Erythroblast (primary cell): ENCODE results near the gene PRPH.
"Not testable (repeated sequence)": the region's sequence is repeated elsewhere in the genome, so short reads cannot be mapped to it uniquely, and the experiment has no call there.

Source experiments
- DNase-seq, 2 experiments: peaks; one replicate each; lab custom pipeline; 2025; lab: John Stamatoyannopoulos, UW
- GATA1 ChIP-seq: IDR thresholded peaks from 2 replicates; pipeline ENCODE4 v1.6.1; 2011; ENCODE audit warnings: low read depth, mild to moderate bottlenecking, control low read depth, low read length, moderate library complexity
- POLR2A ChIP-seq: IDR thresholded peaks from 2 replicates; pipeline ENCODE4 v1.6.1; 2011; ENCODE audit warnings: mild to moderate bottlenecking, low read length

Gene PRPH

DNA sequence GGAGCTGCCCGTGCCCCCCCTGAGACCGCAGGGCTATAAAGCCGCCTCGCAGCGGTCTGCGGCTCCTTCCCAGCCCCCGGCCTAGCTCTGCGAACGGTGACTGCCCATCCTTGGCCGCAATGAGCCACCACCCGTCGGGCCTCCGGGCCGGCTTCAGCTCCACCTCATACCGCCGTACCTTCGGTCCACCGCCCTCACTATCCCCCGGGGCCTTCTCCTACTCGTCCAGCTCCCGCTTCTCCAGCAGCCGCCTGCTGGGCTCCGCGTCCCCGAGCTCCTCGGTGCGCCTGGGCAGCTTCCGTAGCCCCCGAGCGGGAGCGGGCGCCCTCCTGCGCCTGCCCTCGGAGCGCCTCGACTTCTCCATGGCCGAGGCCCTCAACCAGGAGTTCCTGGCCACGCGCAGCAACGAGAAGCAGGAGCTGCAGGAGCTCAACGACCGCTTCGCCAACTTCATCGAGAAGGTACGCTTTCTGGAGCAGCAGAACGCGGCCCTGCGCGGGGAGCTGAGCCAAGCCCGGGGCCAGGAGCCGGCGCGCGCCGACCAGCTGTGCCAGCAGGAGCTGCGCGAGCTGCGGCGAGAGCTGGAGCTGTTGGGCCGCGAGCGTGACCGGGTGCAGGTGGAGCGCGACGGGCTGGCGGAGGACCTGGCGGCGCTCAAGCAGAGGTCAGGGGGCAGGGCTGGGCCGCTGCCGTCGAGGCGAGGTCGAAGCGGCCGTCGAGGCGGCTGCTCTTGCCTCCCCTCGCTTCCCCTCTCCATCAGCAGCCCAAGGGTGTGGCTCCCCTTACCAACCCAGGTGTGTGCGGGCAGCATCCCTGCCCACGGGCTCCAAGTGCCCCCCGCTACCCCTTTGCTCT is at the start of gene PRPH:
PRPH (plus strand) TSS at position 66 of the 855 bp plus-strand sequence; CDS start at position 120, 54 bp downstream.
- no peak for DNase-seq
- TF ChIP-seq POLR2A (no peak), GATA1 (no peak)

DNA sequence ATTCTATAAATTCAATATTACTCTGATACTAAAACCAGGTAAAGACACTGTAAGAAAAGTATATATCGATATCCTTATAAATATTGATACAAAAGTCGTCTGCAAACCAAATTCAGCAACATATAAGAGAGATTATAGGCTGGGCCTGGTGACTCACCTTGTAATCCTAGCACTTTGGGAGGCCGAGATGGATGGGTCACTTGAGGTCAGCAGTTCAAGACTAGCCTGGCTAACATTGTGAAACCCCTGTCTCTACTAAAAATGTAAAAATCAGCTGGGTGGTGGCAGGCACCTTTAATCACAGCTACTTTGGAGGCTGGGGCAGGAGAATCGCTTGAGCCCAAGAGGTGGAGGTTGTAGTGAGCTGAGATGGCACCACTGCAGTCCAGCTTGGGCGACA is 43.6 kb upstream of the PRPH start:
- DNase-seq: no peak
- TF ChIP-seq GATA1 (no peak), POLR2A (no peak)

DNA sequence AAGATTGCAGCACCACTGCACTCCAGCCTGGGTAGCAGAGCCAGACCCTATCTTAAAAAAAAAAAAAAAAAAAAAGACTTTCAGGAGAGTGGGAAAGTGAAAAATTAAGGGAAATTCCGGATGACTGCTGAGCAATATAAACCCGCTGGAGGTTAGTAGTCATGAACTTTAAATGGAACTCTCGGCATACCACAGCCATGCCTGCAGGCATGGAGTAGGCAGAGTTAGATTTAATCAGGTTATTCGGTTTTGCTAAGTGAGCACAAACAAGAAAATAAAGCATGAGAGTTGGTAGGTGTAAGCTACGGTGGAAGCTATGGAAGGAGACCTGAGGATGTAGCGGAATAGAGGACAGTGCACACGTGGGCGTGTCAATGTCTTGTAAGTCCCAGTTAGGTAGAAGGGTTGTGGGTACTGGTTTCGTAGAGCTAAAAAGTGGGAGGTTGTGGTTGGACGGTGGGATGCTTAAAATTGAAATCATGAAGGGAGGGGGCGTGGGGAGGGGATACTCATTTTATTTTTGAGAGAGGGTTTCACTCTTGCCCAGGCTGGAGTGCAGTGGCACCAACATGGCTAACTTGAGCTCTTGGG is 41.8 kb upstream of the PRPH start:
- DNase-seq: no peak

DNA sequence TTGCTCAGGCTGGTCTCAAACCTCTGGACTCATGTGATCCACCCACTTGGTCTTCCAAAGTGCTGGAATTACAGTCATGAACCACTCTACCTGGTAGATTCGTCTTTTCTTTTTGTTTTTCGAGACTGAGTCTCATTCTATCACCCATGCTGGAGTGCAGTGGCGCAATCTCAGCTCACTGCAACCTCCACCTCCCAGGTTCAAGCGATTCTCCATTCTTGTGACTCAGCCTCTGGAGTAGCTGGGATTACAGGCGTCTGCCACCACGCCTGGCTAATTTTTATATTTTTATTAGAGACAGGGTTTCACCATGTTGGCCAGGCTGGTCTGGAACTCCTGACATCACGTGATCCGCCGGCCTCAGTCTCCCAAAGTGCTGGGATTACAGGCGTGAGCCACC is 39.5 kb upstream of the PRPH start:
- not testable (repeated sequence) for DNase-seq

More for the DNA sequence above, 41.8 kb upstream of the PRPH start:
- TF ChIP-seq POLR2A (no peak), GATA1 (no peak)

DNA sequence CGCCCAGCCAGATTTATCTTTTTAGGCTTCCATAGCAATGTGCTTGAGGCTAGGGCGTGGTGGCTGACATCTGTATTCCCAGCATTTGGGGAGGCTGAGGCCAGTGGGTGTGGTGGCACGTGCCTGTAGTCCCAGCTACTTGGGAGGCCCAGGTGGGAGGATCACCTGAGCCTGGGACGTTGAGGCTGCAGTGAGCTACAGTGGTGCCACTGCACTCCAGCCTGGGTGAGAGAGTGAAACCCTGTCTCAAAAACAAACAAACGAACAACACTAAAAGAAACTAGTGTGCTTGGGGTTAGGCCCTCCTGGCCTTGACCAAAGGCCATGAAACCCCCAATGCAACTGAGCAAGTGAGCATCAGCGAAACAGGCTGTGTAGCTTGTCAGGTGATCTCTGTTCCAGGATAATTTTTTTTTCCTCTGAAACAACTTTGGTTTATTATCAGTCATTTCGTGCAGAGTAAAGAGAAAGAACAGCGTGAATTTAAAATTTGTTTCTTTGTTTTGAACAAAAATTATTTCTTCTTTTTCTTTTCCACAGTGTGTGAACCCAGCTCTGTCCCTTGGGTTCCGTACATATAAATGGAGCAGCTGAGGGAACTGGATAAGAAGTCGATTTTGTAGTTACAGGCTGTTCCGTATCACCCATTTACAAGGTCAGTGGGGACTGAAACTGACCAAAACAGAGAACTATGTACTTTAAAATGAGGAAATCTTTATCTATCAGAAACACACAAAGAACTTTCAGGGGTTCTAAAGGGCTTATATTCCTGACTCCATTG is 38.9 kb upstream of the PRPH start:
- no peak for DNase-seq
- TF ChIP-seq POLR2A (no peak), GATA1 (no peak)

DNA sequence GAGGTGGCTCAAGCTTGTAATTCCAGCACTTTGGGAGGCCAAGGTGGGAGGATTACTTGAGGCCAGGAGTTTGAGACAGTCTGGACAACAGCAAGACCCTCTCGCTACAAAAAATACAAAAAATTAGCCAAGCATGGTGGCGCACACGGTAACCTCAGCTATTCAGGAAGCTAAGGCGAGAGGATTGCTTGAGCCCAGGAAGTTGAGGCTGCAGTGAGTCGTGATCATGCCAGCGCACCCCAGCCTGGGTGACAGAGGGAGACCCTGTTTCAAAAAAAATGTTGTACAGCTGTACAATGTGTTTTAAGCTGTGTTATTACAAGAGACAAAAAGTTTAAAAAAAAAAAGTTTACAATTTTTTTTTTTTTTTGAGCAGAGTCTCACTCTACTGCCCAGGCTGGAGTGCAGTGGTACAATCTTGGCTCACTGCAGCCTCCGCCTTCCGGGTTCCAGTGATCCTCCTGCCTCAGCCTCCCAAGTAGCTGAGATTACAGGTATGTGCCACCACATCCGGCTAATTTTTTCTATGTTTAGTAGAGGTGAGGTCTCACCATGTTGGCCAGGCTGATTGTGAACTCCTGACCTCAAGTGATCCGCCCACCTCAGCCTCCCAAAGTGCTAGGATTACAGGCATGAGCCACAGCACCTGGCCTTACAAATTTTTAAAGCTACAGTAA is 37.3 kb upstream of the PRPH start:
- not testable (repeated sequence) for DNase-seq

DNA sequence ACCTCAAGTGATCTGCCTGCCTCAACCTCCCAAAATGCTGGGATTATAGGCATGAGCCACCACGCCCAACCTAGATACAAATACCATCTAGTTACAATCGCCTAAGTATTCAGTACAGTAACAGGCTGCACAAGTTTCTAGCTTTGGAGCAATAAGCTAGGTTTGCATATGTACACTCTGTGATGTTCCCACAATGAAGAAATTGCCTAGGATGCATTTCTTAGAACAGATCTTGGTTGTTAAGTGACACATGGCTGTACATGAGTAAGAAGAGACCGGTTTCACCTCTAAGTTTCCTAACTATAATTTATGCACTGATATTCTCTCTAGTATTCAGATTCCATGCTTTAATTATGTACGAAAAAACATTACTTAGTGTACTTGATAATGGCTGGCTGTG is 35.5 kb upstream of the PRPH start:
- no peak for TF ChIP-seq GATA1
- no peak for TF ChIP-seq POLR2A
- no peak for DNase-seq

DNA sequence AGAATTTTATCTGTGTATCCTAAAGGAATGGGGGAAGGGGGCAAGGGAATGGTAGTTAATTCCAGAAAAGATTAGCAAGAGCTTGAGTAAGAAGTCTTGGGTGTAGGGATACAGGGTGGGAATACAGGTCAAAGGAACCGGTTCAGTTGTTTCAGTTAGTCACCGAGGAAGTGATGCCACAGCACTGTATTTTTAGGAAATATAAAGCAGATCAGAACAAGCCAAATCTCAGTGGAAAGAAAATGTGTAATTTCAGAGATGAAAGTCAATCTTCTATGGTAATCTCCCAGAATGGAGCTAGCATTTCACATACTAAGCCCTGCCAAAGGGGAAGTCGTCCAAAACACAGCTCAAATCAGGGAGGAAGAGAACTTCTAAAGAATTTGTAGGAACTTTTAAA is 34.8 kb upstream of the PRPH start:
- TF ChIP-seq POLR2A (no peak), GATA1 (no peak)
- DNase-seq: no peak

DNA sequence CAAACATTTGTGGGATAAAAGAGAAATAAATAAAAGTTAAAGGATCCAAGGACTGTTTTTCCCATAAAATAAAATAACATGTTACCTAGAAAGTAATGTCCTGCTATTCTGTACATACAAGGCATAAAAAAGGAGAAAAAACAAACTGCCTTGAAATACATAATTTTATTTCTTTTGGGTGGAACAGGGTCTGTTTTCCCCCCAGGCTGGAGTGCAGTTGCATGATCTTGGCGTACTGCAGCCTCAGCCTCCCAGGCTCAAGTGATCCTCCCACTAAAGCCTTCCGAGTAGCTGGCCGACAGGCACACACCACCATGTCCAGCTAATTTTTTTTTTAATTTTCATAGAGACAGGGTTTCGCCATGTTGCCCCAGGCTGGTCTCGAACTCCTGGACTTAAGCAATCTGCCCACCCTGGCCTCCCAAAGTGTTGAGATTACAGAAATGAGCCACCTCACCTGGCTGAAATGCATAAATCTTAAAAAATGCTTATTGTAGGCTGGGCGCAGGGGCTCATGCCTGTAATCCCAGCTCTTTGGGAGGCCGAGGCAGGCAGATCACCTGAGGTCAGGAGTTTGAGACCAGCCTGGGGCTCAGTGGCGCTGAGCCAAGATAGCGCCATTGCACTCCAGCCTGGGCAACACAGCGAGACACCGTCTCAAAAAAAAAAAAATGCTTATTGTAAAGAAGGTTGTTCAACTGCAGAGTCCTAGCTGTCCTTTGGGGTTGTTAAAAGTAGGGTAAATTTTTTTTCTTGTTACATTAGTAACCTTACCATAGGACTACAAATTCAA is 34.2 kb upstream of the PRPH start:
- TF ChIP-seq POLR2A (no peak), GATA1 (no peak)
- no peak for DNase-seq

DNA sequence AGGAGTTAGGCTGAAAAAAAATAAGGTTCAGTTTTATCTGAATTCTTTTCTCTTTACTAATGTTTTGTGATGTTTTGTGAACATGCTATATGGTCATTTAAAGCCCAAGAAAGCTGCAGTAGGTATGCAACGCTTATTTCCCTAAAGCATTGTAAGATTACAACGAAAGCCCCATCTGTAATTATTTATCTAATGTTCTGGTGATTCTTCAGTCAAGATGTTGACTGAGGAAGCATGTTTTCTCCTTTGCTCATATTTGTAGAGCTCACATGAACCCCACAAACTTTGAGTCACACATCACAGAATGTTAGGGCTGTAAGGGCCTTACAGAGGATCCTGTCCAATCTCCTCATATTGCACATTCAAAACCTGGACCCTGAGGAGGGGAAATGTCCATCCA is 33.2 kb upstream of the PRPH start:
- no peak for DNase-seq
- TF ChIP-seq GATA1: no peak
- TF ChIP-seq POLR2A: no peak

DNA sequence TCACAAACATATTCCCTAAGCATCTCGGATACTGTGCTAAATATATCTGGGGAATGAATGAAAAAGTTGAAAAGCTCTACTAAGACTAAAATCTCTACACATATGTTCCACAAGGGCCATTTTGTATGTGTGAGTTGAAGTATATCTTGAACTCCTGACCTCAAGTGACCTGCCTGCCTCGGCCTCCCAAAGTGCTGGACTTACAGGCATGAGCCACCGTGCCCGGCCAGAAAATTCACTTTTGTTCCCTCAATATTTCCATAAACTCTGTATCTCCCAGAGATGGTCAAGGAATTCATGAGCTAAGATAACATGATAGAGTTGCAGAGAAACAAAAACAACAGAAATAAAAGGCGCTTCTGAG is 31.6 kb upstream of the PRPH start:
- TF ChIP-seq POLR2A: no peak
- no peak for TF ChIP-seq GATA1
- DNase-seq: no peak

DNA sequence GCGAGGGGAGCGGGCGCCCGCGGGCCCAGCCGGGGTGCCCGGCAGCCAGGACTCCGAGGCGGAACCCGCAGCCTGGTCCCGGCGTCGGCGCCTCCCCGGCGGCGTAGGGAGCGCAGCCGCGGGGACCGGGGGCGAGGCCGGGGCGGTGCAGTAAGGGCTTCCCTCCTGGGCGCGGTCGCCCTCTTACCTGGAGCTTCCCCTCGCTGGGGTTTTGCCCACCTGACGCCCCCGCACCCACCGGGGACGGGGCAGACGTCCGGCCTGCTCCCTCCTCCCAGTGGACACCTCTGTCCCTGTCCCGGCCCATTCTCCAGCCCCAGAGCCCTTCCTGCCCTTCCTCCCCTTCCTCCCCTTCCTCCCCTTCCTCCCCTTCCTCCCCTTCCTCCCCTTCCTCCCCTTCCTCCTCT is 30.5 kb upstream of the PRPH start:
- TF ChIP-seq GATA1 (no peak), POLR2A (no peak)
- DNase-seq: peak; percentile 76 to 80
